Measurements from ENCODE around the gene RNPC3. TPM values are rescaled to one million over a fixed set of nuclear protein-coding genes. Genes with fewer than 3 reads are reported as not detected.
A peak's percentile ranks its signal among the peaks of the same experiment; 100 is the strongest.
"Not testable (repeated sequence)": the region's sequence is repeated elsewhere in the genome, so short reads cannot be mapped to it uniquely, and the experiment has no call there.

RNPC3 gene
- total and polyA plus RNA-seq, 2 of the 8 experiments (the other 6 are each of a cell fraction or from before 2014, with no cell fraction given) = 10.9 to 12.8 TPM

DNA sequence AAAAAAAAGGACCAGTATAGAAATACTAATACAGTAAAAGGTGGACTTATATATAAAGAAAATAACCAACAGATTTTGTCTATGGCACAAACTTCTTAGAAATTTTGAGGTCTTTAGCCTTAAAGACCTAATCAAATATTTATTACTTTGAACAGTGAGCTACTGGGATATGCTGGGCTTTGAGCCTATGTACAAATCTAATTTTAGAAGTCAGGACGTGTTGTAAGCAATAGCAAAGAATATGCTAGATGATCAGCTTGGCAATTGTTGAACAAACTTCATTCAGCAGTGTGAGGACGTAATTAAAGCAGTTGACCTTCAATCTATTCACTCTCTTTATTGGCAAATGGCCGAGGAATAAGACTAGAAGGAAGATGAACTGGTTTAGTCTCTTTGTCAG is 77.2 kb downstream of the RNPC3 start:
- H2BK12ac ChIP-seq (ENCODE audit: low read depth, low read length) = not testable (repeated sequence)

More for the DNA sequence above, 77.2 kb downstream of the RNPC3 start:
- CTCF ChIA-PET (ENCODE audit: partially characterized antibody); H4K5ac ChIP-seq (ENCODE audit: insufficient read length, low read depth, low read length); H3K4me1 ChIP-seq (replicated peaks in 1 of 4; ENCODE audit: control insufficient read depth in 3 of 4, insufficient read depth in 4 of 4, low read length in 3 of 4); H3K18ac ChIP-seq (ENCODE audit: extremely low read depth, low read length); DNase-seq (ENCODE audit: low read depth in 1 of 2, low spot score in 2 of 2); H2BK5ac ChIP-seq (ENCODE audit: low read depth, low read length); H3K79me2 ChIP-seq (ENCODE audit: control insufficient read depth in 1 of 2, insufficient read depth in 2 of 2, low read length in 2 of 2); H2BK20ac ChIP-seq (ENCODE audit: low read length); H3K23me2 ChIP-seq (ENCODE audit: low read depth, low read length); H4K91ac ChIP-seq (replicated peaks; ENCODE audit: insufficient read length, low read length); H3K4me3 ChIP-seq (ENCODE audit: extremely low read depth in 1 of 4, insufficient read depth in 2 of 4, low read depth in 3 of 4, low read length in 4 of 4); H2AFZ ChIP-seq (ENCODE audit: low read length); H3K4ac ChIP-seq (replicated peaks; ENCODE audit: insufficient read length, low read depth, low read length); H4K8ac ChIP-seq (ENCODE audit: extremely low read depth, insufficient read depth, low read length); POLR2A ChIA-PET (ENCODE audit: partially characterized antibody); H2BK120ac ChIP-seq (replicated peaks; ENCODE audit: low read depth, low read length); H3K9ac ChIP-seq (replicated peaks in 1 of 4; ENCODE audit: extremely low read depth in 1 of 4, low read depth in 3 of 4, low read length in 3 of 4); H3K23ac ChIP-seq (ENCODE audit: insufficient read length); H3K79me1 ChIP-seq (ENCODE audit: low read depth, low read length); H3K9me3 ChIP-seq (ENCODE audit: insufficient read depth in 2 of 2, low read depth in 1 of 2, low read length in 1 of 2); H3K14ac ChIP-seq (ENCODE audit: insufficient read length); H3K27ac ChIP-seq (ENCODE audit: low read depth, low read length); H2BK15ac ChIP-seq (ENCODE audit: low read length); H3K27me3 ChIP-seq (replicated peaks in 1 of 4; ENCODE audit: control insufficient read depth in 3 of 4, extremely low read depth in 1 of 4, insufficient read depth in 3 of 4, low read length in 3 of 4); H4K20me1 ChIP-seq (replicated peaks in 1 of 2; ENCODE audit: control insufficient read depth in 1 of 2, insufficient read depth in 2 of 2, low read length in 2 of 2); H3K36me3 ChIP-seq (ENCODE audit: control insufficient read depth in 2 of 4, insufficient read depth in 4 of 4, low read length in 3 of 4); H3K56ac ChIP-seq (replicated peaks; ENCODE audit: insufficient read length, low read depth, low read length); H2AK5ac ChIP-seq (ENCODE audit: low read depth, low read length); H3K4me2 ChIP-seq (ENCODE audit: insufficient read depth in 1 of 2, low read depth in 2 of 2, low read length in 2 of 2): not testable (repeated sequence)
- peak; percentile 39 for FAIRE-seq
- WGBS, 2 experiments (ENCODE audit: extremely low coverage in 1 of 2, insufficient coverage in 1 of 2, insufficient read length in 1 of 2, insufficient replicate concordance in 2 of 2, low coverage in 1 of 2, low lambda C conversion rate in 2 of 2, missing lambda C conversion rate in 1 of 2) = no CpG with 5 or more reads among the region's 3 CpGs

Other genes starting within 250 kb of the RNPC3 start
- 2.0 and 2.1 TPM in 2 replicates for gene AMY2B, start 45.9 kb downstream of the RNPC3 start, total RNA-seq (2021; fragmentation: NEBNext Ultra II Directional; extraction: Animal tissue kit (Norgen Biotek cat#: 25700))
- gene AMY2B, start 45.9 kb downstream of the RNPC3 start, polyA plus RNA-seq (2011; rRNA removed) = 1.2 and 2.0 TPM in 2 replicates
- gene AMY2A, start 91.7 kb downstream of the RNPC3 start, total RNA-seq (2021; fragmentation: NEBNext Ultra II Directional; extraction: Animal tissue kit (Norgen Biotek cat#: 25700)) = not detected in 2 replicates
- gene AMY2A, start 91.7 kb downstream of the RNPC3 start, polyA plus RNA-seq (2011; rRNA removed) = not detected in 2 replicates
- not detected in 2 replicates for gene AMY1A, start 130.1 kb downstream of the RNPC3 start, total RNA-seq (2021; fragmentation: NEBNext Ultra II Directional; extraction: Animal tissue kit (Norgen Biotek cat#: 25700))
- gene AMY1A, start 130.1 kb downstream of the RNPC3 start, polyA plus RNA-seq (2011; rRNA removed) = not detected in 2 replicates
- gene AMY1B, start 170.5 kb downstream of the RNPC3 start, total RNA-seq (2021; fragmentation: NEBNext Ultra II Directional; extraction: Animal tissue kit (Norgen Biotek cat#: 25700)) = not detected in 2 replicates
- not detected in 2 replicates for gene AMY1B, start 170.5 kb downstream of the RNPC3 start, polyA plus RNA-seq (2011; rRNA removed)
- not detected in 2 replicates for gene AMY1C, start 224.2 kb downstream of the RNPC3 start, total RNA-seq (2021; fragmentation: NEBNext Ultra II Directional; extraction: Animal tissue kit (Norgen Biotek cat#: 25700))
- not detected in 2 replicates for gene AMY1C, start 224.2 kb downstream of the RNPC3 start, polyA plus RNA-seq (2011; rRNA removed)

Measured in H1 (cell line).